Measurements from ENCODE around the gene PCCA. TPM values are rescaled to one million over a fixed set of nuclear protein-coding genes. Genes with fewer than 3 reads are reported as not detected.
A peak's percentile ranks its signal among the peaks of the same experiment; 100 is the strongest.

Gene PCCA
- total RNA-seq, 1 donor from 2014 or later: 33.4 TPM

DNA sequence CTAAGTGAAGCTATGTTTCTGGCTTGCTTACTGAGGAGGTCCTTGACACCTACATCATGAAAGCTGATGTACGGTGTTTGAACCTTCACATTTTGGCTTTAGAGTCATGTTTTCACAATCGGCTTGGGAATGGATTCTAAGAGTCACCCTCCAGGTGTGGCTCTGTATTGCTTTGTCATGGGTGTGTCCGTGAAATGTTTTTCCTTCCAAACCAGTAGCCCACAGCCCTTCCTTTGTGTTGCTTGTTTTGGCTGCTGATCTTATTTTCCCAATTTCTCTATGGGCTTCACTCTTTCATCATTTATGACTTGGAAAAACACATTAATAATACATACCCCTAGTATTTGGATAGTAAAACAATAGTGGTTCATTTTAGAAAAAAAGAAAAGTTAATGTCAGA, 259.1 kb downstream of the PCCA start:
- H3K36me3 ChIP-seq: peaks cover 0 to 5% of the 10 kb centered on the region in 2 donors
- TF ChIP-seq POLR2AphosphoS5 (IDR thresholded peaks at IDR 0.05; ENCODE audit: insufficient read depth in 1 of 2, low read depth in 1 of 2) (peak in 1 of 2 donors; percentile 42), POLR2A (IDR thresholded peaks at IDR 0.05) (no peak), CTCF (IDR thresholded peaks at IDR 0.05) (no peak)
- no peak overlapping the region for H3K4me3 ChIP-seq
- no peaks in the 10 kb centered on the region for H3K27me3 ChIP-seq
- H3K9me3 ChIP-seq: no peaks in the 10 kb centered on the region
- intact Hi-C loops (cut with DNase I): no loop called here
- DNase-seq (ENCODE audit: extremely low spot score in 2 of 2): no peak
- H3K27ac ChIP-seq: no peak overlapping the region
- no peaks in the 10 kb centered on the region for H3K4me1 ChIP-seq

DNA sequence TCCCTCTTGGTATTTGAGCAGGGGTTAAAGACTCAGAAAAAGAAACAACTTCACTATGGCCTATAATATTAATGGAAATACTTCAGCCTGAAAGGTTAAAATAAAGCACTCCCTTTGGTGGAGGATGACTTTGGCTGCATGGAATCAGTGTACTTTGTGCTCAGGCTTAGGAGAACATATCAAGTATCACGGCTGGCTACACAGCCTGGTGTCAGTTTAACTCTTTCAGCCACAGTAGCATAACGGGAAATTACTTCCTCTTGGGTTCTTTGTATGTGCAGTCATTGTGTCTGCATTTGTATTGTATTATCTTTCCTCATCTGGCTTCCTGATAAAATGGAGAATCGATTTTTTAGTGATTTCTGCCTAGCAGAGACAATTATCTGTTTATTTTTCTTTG, 260.7 kb downstream of the PCCA start:
- TF ChIP-seq CTCF (IDR thresholded peaks at IDR 0.05) (no peak), POLR2AphosphoS5 (IDR thresholded peaks at IDR 0.05; ENCODE audit: insufficient read depth in 1 of 2, low read depth in 1 of 2) (no peak), POLR2A (IDR thresholded peaks at IDR 0.05) (no peak)
- no peak overlapping the region for H3K4me3 ChIP-seq
- H3K4me1 ChIP-seq: no peaks in the 10 kb centered on the region
- no peak for DNase-seq (ENCODE audit: extremely low spot score in 2 of 2)
- H3K27me3 ChIP-seq: no peaks in the 10 kb centered on the region
- H3K36me3 ChIP-seq: peaks cover 0 to 4% of the 10 kb centered on the region in 2 donors
- H3K27ac ChIP-seq: no peak overlapping the region
- intact Hi-C loops (cut with DNase I): no loop called here
- no peaks in the 10 kb centered on the region for H3K9me3 ChIP-seq

- Histone ChIP-seq H3K36me3 (peaks cover 0 to under 1% of the 10 kb centered on the region in 2 donors), H3K27me3 (no peaks in the 10 kb centered on the region), H3K4me3 (no peak overlapping the region), H3K9me3 (no peaks in the 10 kb centered on the region), H3K4me1 (no peaks in the 10 kb centered on the region), H3K27ac (no peak overlapping the region)
- no peak for DNase-seq (ENCODE audit: extremely low spot score in 2 of 2)
- no peak for TF ChIP-seq POLR2AphosphoS5 (IDR thresholded peaks at IDR 0.05; ENCODE audit: insufficient read depth in 1 of 2, low read depth in 1 of 2)
- no peak for TF ChIP-seq CTCF (IDR thresholded peaks at IDR 0.05)
- intact Hi-C loops (cut with DNase I): no loop called here
Measured at GRCh38 chr13:100350601-100351000, 261.7 kb downstream of the PCCA start.

DNA sequence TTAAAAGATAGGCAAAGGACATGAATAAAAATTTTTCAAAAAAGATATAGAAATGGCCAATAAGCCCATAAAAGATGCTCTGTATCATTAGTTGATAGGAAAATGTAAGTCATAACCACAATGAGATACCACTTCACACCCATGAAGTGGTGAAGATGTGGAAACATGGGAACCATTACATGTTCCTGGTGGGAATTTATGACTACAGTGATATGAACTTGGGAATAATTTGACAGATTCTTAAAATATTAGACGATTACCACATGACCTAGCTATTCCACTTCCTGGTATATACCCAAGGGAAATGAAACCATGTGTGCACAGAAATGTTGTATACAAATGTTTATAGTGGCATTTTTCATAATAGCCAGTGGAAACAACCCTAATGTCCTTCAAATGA, 267.5 kb downstream of the PCCA start:
- Histone ChIP-seq H3K9me3 (no peaks in the 10 kb centered on the region), H3K27ac (no peak overlapping the region), H3K36me3 (no peaks in the 10 kb centered on the region), H3K4me1 (no peaks in the 10 kb centered on the region), H3K27me3 (no peaks in the 10 kb centered on the region), H3K4me3 (no peak overlapping the region)
- TF ChIP-seq CTCF (IDR thresholded peaks at IDR 0.05): no peak
- TF ChIP-seq POLR2AphosphoS5 (IDR thresholded peaks at IDR 0.05; ENCODE audit: insufficient read depth in 1 of 2, low read depth in 1 of 2): no peak
- no peak for TF ChIP-seq POLR2A (IDR thresholded peaks at IDR 0.05)
- intact Hi-C loops (cut with DNase I): no loop called here
- no peak for DNase-seq (ENCODE audit: extremely low spot score in 2 of 2)

GRCh38 chr13:100356889-100357288, 268.0 kb downstream of the PCCA start:
- Histone ChIP-seq H3K27ac (no peak overlapping the region), H3K4me1 (no peaks in the 10 kb centered on the region), H3K27me3 (no peaks in the 10 kb centered on the region), H3K4me3 (no peak overlapping the region), H3K36me3 (no peaks in the 10 kb centered on the region), H3K9me3 (no peaks in the 10 kb centered on the region)
- no peak for TF ChIP-seq POLR2AphosphoS5 (IDR thresholded peaks at IDR 0.05; ENCODE audit: insufficient read depth in 1 of 2, low read depth in 1 of 2)
- no peak for TF ChIP-seq CTCF (IDR thresholded peaks at IDR 0.05)
- TF ChIP-seq POLR2A (IDR thresholded peaks at IDR 0.05): no peak
- intact Hi-C loops (cut with DNase I): no loop called here
- no peak for DNase-seq (ENCODE audit: extremely low spot score in 2 of 2)

Measured in vagina (tissue), 2 donors.